Activated T-helper 1 cell treated with Interleukin-2 at 50 U/mL for 16 hours (primary cell): ENCODE data around the gene GAB1.

Source experiments
- DNase-seq: peaks from one replicate; pipeline ENCODE4 v3.0.0-alpha.2; 2020; ENCODE audit warnings: low read depth

GAB1 gene

GRCh38 chr4:143336781-143337599 is at the start of gene GAB1:
TSS of gene GAB1 (plus strand) at chr4:143336876. CDS start at chr4:143337189, 313 bp downstream.
- no peak for DNase-seq

GRCh38 chr4:143287572-143287923 is 49.1 kb upstream of the GAB1 start:
- no peak for DNase-seq

GRCh38 chr4:143288171-143288570 is 48.5 kb upstream of the GAB1 start:
- DNase-seq, result no peak

GRCh38 chr4:143289370-143289769 is 47.3 kb upstream of the GAB1 start:
- no peak for DNase-seq

- DNase-seq, result no peak
Observed at GRCh38 chr4:143291314-143291713, 45.4 kb upstream of the GAB1 start.

- DNase-seq, result no peak
Observed at GRCh38 chr4:143292858-143293257, 43.8 kb upstream of the GAB1 start.

GRCh38 chr4:143294310-143294709 is 42.4 kb upstream of the GAB1 start:
- no peak for DNase-seq

GRCh38 chr4:143294710-143295275 is 41.9 kb upstream of the GAB1 start:
- no peak for DNase-seq

GRCh38 chr4:143296397-143297067 is 40.1 kb upstream of the GAB1 start:
- DNase-seq, result no peak

GRCh38 chr4:143300860-143301259 is 35.8 kb upstream of the GAB1 start:
- no peak for DNase-seq

GRCh38 chr4:143302536-143302935 is 34.1 kb upstream of the GAB1 start:
- no peak for DNase-seq

GRCh38 chr4:143306788-143307187 is 29.9 kb upstream of the GAB1 start:
- no peak for DNase-seq

- no peak for DNase-seq
Observed at GRCh38 chr4:143307531-143307930, 29.1 kb upstream of the GAB1 start.

GRCh38 chr4:143308377-143308776 is 28.3 kb upstream of the GAB1 start:
- DNase-seq, result no peak

- no peak for DNase-seq
Observed at GRCh38 chr4:143311924-143312323, 24.8 kb upstream of the GAB1 start.

GRCh38 chr4:143313521-143313920 is 23.2 kb upstream of the GAB1 start:
- no peak for DNase-seq

- no peak for DNase-seq
Observed at GRCh38 chr4:143313996-143314395, 22.7 kb upstream of the GAB1 start.

- no peak for DNase-seq
Observed at GRCh38 chr4:143320113-143320512, 16.6 kb upstream of the GAB1 start.

- DNase-seq, result no peak
Observed at GRCh38 chr4:143326735-143327134, 9.9 kb upstream of the GAB1 start.

GRCh38 chr4:143329985-143330384 is 6.7 kb upstream of the GAB1 start:
- DNase-seq, result no peak

GRCh38 chr4:143335979-143336780 is 496 bp upstream of the GAB1 start:
- no peak for DNase-seq

- DNase-seq, result no peak
Observed at GRCh38 chr4:143337600-143338287, 1.1 kb downstream of the GAB1 start.
